ENCODE data around the gene SLC2A10. TPM values are rescaled to one million over a fixed set of nuclear protein-coding genes. Genes with fewer than 3 reads are reported as not detected.
"Not testable (repeated sequence)": the region's sequence is repeated elsewhere in the genome, so short reads cannot be mapped to it uniquely, and the experiment has no call there.

SLC2A10 gene
- total and polyA plus RNA-seq, 2 donors (not counting 1 experiment from before 2014, with no cell fraction given) = 35.3 to 47.2 TPM

DNA sequence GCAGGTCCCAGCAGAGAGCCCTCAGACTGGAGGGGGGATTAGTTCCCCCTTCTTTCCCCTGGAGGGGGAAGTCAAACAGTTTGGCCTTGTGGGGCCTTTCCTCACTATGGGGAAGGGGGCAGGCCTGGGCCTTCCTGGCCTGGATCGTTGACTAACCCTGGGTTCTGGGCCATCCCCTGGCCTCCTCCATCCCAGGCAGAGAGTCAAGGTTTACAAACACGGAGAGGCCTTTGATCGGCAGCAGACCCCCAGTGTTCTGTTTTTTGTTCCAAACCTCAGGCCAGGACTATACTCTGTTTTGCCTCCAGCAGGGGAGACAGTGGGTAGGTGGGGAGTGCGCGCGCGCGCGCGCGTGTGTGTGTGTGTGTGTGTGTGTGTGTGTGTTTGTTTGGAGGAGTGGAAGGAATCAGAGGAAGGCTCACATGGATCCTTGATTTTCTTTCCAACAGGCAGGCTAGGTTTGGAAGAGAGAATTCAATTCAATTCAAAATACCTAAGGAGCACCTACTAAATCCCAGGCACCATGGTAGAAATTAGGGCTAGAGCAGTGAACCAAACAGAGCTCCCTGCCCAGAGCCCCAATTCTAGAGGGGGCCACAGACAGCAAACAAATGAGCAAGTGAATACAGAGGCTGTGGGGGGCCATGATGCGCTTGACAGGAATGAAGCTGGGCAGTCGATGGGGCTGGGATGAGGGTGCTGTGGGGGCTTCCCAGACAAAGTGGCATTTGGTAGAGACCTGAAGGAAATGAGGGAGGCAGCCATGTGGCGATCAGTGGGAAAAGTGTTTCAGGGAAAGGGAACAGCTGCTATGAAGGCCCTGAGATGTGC lies 35.0 kb upstream of the SLC2A10 start:
- H4K20me1 ChIP-seq (ENCODE audit: control insufficient read depth, extremely low read depth, insufficient read depth, low read length) = no peaks in the 10 kb centered on the region
- H3K79me2 ChIP-seq (ENCODE audit: control insufficient read depth, insufficient read depth, low read length) = no peaks in the 10 kb centered on the region
- H3K9ac ChIP-seq (ENCODE audit: insufficient read depth, low read length) = no peak overlapping the region
- H3K27me3 ChIP-seq (ENCODE audit: control insufficient read depth, insufficient read depth, low read length) = no peaks in the 10 kb centered on the region
- no peak overlapping the region for H3K27ac ChIP-seq (ENCODE audit: insufficient read depth, low read length)
- H3K36me3 ChIP-seq (ENCODE audit: control insufficient read depth, insufficient read depth, low read length) = no peaks in the 10 kb centered on the region
- H3K9me3 ChIP-seq (ENCODE audit: control insufficient read depth, insufficient read depth, low read depth, low read length) = no peaks in the 10 kb centered on the region
- no peak overlapping the region for H2AFZ ChIP-seq (ENCODE audit: low read length)
- DNase-seq (ENCODE audit: low read depth in 2 of 2) = no peak
- no peaks in the 10 kb centered on the region for H3K4me1 ChIP-seq (ENCODE audit: control insufficient read depth, extremely low read depth, insufficient read depth, low read length)
- TF ChIP-seq CTCF (conservative IDR thresholded peaks at IDR 0.05 in 1 of 2, IDR thresholded peaks at IDR 0.05 in 1 of 2; ENCODE audit: low read depth in 1 of 2, low read length in 2 of 2) (no peak), EZH2 (IDR thresholded peaks at IDR 0.05; ENCODE audit: low read length, missing control alignments) (no peak)
- H3K4me2 ChIP-seq (ENCODE audit: extremely low read depth, insufficient read depth, low read length) = no peak overlapping the region
- H3K4me3 ChIP-seq (replicated peaks in 1 of 4; ENCODE audit: control extremely low read depth in 1 of 4, insufficient read depth in 1 of 4, low read depth in 3 of 4, low read length in 4 of 4) = no peak overlapping the region

DNA sequence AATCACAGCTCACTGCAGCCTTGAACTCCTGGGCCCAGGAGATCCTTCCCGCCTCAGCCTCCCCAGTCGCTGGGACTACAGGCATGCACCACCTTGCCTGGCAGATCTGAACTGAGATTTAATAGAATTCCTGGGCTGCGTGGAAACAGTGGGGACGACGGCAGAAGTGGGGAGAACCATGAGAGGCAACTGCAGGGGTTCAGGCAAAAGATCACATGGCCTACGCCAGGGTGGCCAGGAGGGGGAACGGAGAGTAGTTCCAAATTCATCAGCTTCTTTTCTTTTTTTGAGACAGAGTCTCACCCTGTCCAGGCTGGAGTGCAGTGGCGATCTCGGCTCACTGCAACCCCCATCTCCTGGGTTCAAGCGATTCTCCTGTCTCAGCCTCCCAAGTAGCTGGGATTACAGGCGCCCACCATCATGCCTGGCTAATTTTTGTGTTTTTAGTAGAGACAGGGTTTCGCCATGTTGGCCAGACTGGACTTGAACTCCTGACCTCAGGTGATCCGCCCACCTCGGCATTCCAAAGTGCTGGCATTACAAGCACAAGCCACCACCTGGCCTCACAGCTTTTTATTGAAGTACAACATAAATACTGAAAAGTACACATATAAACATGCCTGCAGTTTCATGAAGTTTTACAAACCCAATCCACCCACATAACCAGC lies 32.7 kb upstream of the SLC2A10 start:
- H3K9ac ChIP-seq (ENCODE audit: insufficient read depth, low read length); H3K9me3 ChIP-seq (ENCODE audit: control insufficient read depth, insufficient read depth, low read depth, low read length); H4K20me1 ChIP-seq (ENCODE audit: control insufficient read depth, extremely low read depth, insufficient read depth, low read length); H3K36me3 ChIP-seq (ENCODE audit: control insufficient read depth, insufficient read depth, low read length); DNase-seq (ENCODE audit: low read depth in 2 of 2); H3K79me2 ChIP-seq (ENCODE audit: control insufficient read depth, insufficient read depth, low read length); H2AFZ ChIP-seq (ENCODE audit: low read length); H3K4me3 ChIP-seq (replicated peaks in 1 of 4; ENCODE audit: control extremely low read depth in 1 of 4, insufficient read depth in 1 of 4, low read depth in 3 of 4, low read length in 4 of 4); H3K27ac ChIP-seq (ENCODE audit: insufficient read depth, low read length); H3K4me2 ChIP-seq (ENCODE audit: extremely low read depth, insufficient read depth, low read length); H3K27me3 ChIP-seq (ENCODE audit: control insufficient read depth, insufficient read depth, low read length); H3K4me1 ChIP-seq (ENCODE audit: control insufficient read depth, extremely low read depth, insufficient read depth, low read length): not testable (repeated sequence)

DNA sequence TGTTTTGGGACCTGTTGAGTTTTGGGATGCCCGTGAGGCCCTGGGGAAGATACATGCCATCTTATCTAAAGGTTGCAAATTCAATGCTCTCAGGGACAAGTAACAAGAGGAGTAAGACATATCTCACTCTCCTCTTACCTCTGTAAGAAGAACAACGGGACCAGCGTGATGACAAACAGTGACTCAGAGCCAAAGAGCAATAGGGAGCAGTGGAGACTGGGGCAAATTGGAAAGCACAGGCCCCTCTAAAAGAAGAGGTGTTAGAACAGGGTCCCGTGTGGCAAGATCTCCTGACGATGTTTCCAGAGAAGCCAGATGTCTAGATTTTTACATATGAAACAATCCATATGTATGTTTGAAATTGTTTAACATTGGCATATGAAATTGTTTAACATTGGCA lies 31.8 kb upstream of the SLC2A10 start:
- no peak for DNase-seq (ENCODE audit: low read depth in 2 of 2)
- TF ChIP-seq EZH2 (IDR thresholded peaks at IDR 0.05; ENCODE audit: low read length, missing control alignments) (no peak), CTCF (conservative IDR thresholded peaks at IDR 0.05 in 1 of 2, IDR thresholded peaks at IDR 0.05 in 1 of 2; ENCODE audit: low read depth in 1 of 2, low read length in 2 of 2) (no peak)
- no peaks in the 10 kb centered on the region for H3K4me1 ChIP-seq (ENCODE audit: control insufficient read depth, extremely low read depth, insufficient read depth, low read length)
- no peak overlapping the region for H3K4me2 ChIP-seq (ENCODE audit: extremely low read depth, insufficient read depth, low read length)
- no peaks in the 10 kb centered on the region for H4K20me1 ChIP-seq (ENCODE audit: control insufficient read depth, extremely low read depth, insufficient read depth, low read length)
- peaks cover 2% of the 10 kb centered on the region for H3K79me2 ChIP-seq (ENCODE audit: control insufficient read depth, insufficient read depth, low read length)
- H3K27me3 ChIP-seq (ENCODE audit: control insufficient read depth, insufficient read depth, low read length) = no peaks in the 10 kb centered on the region
- peaks cover 3% of the 10 kb centered on the region for H3K36me3 ChIP-seq (ENCODE audit: control insufficient read depth, insufficient read depth, low read length)
- no peaks in the 10 kb centered on the region for H3K9me3 ChIP-seq (ENCODE audit: control insufficient read depth, insufficient read depth, low read depth, low read length)
- H2AFZ ChIP-seq (ENCODE audit: low read length) = no peak overlapping the region
- no peak overlapping the region for H3K4me3 ChIP-seq (replicated peaks in 1 of 4; ENCODE audit: control extremely low read depth in 1 of 4, insufficient read depth in 1 of 4, low read depth in 3 of 4, low read length in 4 of 4)
- no peak overlapping the region for H3K9ac ChIP-seq (ENCODE audit: insufficient read depth, low read length)
- no peak overlapping the region for H3K27ac ChIP-seq (ENCODE audit: insufficient read depth, low read length)
